Suprapubic skin (tissue), 3 donors: Measurements from ENCODE around the gene IGFBP5.

Experiments used
- EP300 ChIP-seq: sonication (generic); formaldehyde crosslinking; IDR thresholded peaks from one replicate; pipeline ENCODE4 v1.6.1; 2017; ENCODE audit warnings: antibody characterized with exemption
- POLR2A ChIP-seq, 2 donors: fragments of 450-650 bp; IDR thresholded peaks; one replicate each; pipeline ENCODE4 v1.6.1; 2017; ENCODE audit warnings: antibody characterized with exemption in 2 of 2, mild to moderate bottlenecking in 2 of 2, moderate library complexity in 2 of 2
- TF ChIP-seq, protein P1 (sequence below), 2 donors: fragments of 200-600 bp in 1 of 2; fragments of 450-650 bp in 1 of 2; sonication (generic) in 1 of 2; IDR thresholded peaks; one replicate each; pipeline ENCODE4 v1.5.1; 2016 to 2019; ENCODE audit warnings: antibody characterized with exemption in 2 of 2, mild to moderate bottlenecking in 1 of 2, moderate library complexity in 1 of 2

DNA sequence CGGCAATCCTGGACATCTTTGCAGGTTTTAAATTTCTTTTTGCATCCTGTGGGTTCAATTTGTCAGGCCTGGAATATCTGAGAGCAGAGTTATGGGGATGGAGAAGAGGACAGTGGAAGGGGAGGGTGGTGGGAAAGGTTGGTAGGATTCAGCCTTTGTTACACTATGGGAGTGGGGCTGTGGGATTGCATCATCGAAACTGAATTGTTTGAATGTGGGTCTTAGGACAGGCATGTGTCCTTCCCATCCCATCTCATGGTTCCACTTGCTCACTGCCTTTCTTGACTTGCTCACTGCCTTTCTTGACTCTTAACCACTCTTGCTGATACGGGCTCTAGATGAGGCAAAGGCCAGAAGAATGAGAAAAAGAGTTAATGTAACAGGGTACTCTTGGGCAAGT is 49.2 kb downstream of the IGFBP5 start:
- TF ChIP-seq EP300 (no peak), POLR2A (IDR thresholded peaks at IDR 0.05) (no peak)
- TF ChIP-seq, protein P1, sequence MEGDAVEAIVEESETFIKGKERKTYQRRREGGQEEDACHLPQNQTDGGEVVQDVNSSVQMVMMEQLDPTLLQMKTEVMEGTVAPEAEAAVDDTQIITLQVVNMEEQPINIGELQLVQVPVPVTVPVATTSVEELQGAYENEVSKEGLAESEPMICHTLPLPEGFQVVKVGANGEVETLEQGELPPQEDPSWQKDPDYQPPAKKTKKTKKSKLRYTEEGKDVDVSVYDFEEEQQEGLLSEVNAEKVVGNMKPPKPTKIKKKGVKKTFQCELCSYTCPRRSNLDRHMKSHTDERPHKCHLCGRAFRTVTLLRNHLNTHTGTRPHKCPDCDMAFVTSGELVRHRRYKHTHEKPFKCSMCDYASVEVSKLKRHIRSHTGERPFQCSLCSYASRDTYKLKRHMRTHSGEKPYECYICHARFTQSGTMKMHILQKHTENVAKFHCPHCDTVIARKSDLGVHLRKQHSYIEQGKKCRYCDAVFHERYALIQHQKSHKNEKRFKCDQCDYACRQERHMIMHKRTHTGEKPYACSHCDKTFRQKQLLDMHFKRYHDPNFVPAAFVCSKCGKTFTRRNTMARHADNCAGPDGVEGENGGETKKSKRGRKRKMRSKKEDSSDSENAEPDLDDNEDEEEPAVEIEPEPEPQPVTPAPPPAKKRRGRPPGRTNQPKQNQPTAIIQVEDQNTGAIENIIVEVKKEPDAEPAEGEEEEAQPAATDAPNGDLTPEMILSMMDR (IDR thresholded peaks at IDR 0.05): no peak
